Fibroblast of the aortic adventitia (primary cell): ENCODE results near the gene CEL. TPM values are rescaled to one million over a fixed set of nuclear protein-coding genes. Genes with fewer than 3 reads are reported as not detected.

ENCODE experiments used
- DNase-seq: peaks from one replicate; pipeline ENCODE4 v3.0.0-alpha.2; 2010; ENCODE audit warnings: low read depth
- H3K4me3 ChIP-seq: 2 replicates; pipeline ENCODE4 v1.5.1; 2011; ENCODE audit warnings: low read depth, mild to moderate bottlenecking, control low read depth, low read length, moderate library complexity
- CTCF ChIP-seq: IDR thresholded peaks from 2 replicates; pipeline ENCODE4 v1.5.1; 2011; ENCODE audit warnings: mild to moderate bottlenecking, low read length, control low read depth, inconsistent platforms; ENCODE audit not compliant: insufficient read depth
- total RNA-seq: library from RNA; depleted of rRNA; stranded (reverse); fragments of >200 nt; gene quantifications from 2 replicates; pipeline ENCODE4 v1.2.3, GENCODE V29; 2012; ENCODE audit warnings: low replicate concordance

Gene CEL
- total RNA-seq, 1 donor, result 0.27 TPM

DNA sequence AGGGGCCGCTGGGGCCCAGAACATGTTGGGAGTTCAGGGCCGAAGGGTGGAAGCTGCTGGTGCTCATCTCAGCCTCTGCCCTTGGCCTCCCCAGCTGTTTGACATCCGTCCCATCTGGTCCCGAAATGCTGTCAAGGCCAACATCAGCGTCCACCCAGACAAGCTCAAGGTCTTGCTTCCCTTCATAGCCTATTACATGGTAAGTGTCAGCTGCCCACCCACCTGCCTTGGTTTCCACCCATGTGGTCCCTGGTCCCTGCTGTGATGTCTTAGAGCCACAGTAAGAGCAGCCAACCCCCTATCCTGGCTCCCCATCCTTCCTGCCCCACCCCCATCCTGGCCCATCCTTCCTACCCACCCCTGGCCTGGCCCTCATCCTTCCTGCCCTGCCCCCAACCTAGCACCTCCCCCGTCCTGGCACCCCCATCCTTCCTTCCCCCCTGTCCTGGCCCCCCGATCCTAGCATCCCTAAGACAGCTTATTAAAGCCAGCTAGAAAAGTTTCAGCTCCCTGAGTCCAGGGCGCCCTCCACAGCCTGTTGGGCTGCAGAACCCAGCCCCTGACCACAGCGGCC, 9.7 kb upstream of the CEL start:
- DNase-seq, result no peak
- no peak overlapping the region for H3K4me3 ChIP-seq
- TF ChIP-seq CTCF, result no peak

GRCh38 chr9:133054194-133054890, 7.4 kb upstream of the CEL start:
- H3K4me3 ChIP-seq, result no peak overlapping the region
- DNase-seq, result no peak
- no peak for TF ChIP-seq CTCF

GRCh38 chr9:133054966-133055365, 6.8 kb upstream of the CEL start:
- no peak overlapping the region for H3K4me3 ChIP-seq
- TF ChIP-seq CTCF, result no peak
- DNase-seq, result no peak

GRCh38 chr9:133055788-133056420, 5.9 kb upstream of the CEL start:
- no peak for TF ChIP-seq CTCF
- no peak overlapping the region for H3K4me3 ChIP-seq
- no peak for DNase-seq

GRCh38 chr9:133056533-133056932, 5.2 kb upstream of the CEL start:
- no peak for DNase-seq
- no peak overlapping the region for H3K4me3 ChIP-seq
- TF ChIP-seq CTCF, result no peak

GRCh38 chr9:133057006-133057405, 4.8 kb upstream of the CEL start:
- DNase-seq, result no peak
- no peak overlapping the region for H3K4me3 ChIP-seq
- no peak for TF ChIP-seq CTCF
